ENCODE data around the gene ZNF454.

Gene ZNF454

GRCh38 chr5:178993236-178993765, 52.3 kb downstream of the ZNF454 start:
- no peak for DNase-seq

GRCh38 chr5:178993955-178994579, 53.1 kb downstream of the ZNF454 start:
- DNase-seq: no peak

- DNase-seq: no peak
Measured at GRCh38 chr5:178994580-178995340, 53.8 kb downstream of the ZNF454 start, which contains the start of gene GRM6. GRM6 (minus strand) TSS chr5:178995320; CDS start chr5:178994944, 376 bp downstream.

GRCh38 chr5:178995341-178995690, 54.3 kb downstream of the ZNF454 start:
- no peak for DNase-seq

- DNase-seq: no peak
Measured at GRCh38 chr5:178996156-178996555, 55.2 kb downstream of the ZNF454 start.

- no peak for DNase-seq
Measured at GRCh38 chr5:178997191-178997590, 56.2 kb downstream of the ZNF454 start.

- no peak for DNase-seq
Measured at GRCh38 chr5:178998441-178998840, 57.4 kb downstream of the ZNF454 start.

GRCh38 chr5:179006564-179006963, 65.6 kb downstream of the ZNF454 start:
- no peak for DNase-seq

GRCh38 chr5:179008667-179009066, 67.7 kb downstream of the ZNF454 start:
- no peak for DNase-seq

All from C1 segment of cervical spinal cord (tissue), 14 donors.